ENCODE measurements around the gene GTF2H1.
A peak's percentile ranks its signal among the peaks of the same experiment; 100 is the strongest.

Gene GTF2H1

DNA sequence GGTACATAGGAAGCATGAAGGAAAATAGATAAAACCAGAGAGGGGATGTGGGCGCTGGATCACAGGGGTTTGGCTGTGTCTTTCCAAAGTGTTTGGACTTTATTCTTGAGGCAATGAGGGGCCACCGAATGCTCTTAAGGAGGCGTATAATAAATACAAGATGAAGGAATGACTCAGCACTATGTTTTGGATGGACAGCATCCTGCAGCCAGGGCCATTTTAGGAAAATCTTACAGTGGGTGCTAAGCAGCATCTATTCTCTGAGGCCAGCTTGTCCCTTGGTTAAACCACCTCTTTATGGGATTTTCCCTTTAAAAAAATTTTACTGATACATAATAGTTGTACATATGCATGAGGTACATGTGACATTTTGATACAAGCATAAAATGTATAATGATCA lies 67.7 kb downstream of the GTF2H1 start:
- no peak overlapping the region for H3K27ac ChIP-seq
- TF ChIP-seq, protein P1, sequence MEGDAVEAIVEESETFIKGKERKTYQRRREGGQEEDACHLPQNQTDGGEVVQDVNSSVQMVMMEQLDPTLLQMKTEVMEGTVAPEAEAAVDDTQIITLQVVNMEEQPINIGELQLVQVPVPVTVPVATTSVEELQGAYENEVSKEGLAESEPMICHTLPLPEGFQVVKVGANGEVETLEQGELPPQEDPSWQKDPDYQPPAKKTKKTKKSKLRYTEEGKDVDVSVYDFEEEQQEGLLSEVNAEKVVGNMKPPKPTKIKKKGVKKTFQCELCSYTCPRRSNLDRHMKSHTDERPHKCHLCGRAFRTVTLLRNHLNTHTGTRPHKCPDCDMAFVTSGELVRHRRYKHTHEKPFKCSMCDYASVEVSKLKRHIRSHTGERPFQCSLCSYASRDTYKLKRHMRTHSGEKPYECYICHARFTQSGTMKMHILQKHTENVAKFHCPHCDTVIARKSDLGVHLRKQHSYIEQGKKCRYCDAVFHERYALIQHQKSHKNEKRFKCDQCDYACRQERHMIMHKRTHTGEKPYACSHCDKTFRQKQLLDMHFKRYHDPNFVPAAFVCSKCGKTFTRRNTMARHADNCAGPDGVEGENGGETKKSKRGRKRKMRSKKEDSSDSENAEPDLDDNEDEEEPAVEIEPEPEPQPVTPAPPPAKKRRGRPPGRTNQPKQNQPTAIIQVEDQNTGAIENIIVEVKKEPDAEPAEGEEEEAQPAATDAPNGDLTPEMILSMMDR (IDR thresholded peaks at IDR 0.05): no peak
- no peak for TF ChIP-seq ZFX (IDR thresholded peaks at IDR 0.05; ENCODE audit: borderline replicate concordance)

DNA sequence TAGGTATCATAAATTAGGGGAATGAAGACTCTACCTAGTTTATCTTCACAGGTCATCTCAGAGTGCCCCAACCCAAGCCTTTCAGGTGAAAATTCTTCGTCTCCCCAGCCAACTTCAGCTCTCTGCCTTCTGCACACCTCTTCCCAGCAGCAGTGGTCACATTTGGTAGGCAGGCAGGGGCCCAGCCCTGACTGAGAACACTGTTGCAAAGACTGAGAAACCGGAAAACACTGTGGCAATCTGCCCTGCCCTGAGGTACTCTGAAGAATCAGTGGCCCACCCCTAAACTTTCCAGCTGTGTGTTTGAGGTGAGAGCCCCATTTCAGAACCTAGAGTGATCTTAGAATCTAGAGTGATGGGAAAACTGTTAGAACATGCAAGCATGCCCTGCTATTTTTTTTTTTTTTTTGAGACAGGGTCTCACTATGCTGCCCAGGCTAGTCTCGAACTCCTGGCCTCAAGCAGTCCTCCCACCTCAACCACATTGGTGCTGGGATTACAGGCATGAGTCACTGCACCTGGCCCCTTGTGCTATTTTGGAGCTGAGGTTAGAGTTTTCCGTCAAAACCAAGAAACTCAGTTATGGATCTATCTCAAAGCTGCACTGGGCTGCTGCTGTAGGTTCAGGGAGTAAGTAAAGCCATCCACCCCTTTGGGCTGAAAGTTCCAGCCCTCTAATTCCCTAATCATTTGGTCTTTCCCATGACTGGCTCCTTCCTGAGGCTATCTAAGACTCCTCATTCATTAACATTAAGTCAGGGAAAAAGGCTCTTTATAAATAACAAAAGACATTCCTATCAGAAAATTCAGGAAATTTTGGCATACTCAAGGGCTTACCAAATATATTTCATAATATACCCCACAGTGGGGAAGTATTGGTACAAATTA lies 70.3 kb downstream of the GTF2H1 start:
- H3K27ac ChIP-seq: peak overlapping the region; percentile 91; the same call in 1 of the 2 replicates
- no peak for TF ChIP-seq ZFX (IDR thresholded peaks at IDR 0.05; ENCODE audit: borderline replicate concordance)

DNA sequence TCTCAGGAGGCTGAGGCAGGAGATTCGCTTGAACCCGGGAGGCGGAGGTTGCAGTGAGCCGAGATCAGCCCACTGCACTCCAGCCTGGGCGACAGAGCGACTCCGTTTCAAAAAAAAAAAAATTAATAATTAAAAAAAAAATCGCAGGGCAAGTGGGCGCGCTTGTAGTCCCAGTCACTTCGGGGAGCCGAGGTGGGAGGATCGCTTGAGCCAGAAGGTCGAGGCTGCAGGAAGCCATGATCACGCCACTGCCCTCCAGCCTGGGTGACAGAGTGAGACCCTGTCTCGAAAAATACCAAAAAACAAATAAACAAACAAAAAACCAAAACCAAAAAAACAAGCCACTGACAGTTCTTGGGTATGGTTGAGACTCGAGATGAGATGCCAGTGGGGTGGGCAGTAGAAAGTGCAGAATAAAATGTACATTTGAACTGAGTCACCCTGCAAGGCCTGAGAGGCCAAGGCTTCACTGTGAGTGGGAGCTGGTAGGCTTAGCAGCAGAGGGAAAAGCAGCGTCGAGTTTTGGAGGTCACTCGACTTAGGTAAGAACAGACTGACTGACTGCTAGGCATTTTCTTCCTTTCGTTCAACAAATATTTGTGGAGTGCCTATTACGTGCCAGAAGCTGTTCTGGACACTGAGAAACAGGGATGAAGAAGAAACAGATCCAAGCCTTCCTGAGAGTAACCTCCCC lies 71.4 kb downstream of the GTF2H1 start:
- TF ChIP-seq, protein P1 (IDR thresholded peaks at IDR 0.05): no peak
- TF ChIP-seq ZFX (IDR thresholded peaks at IDR 0.05; ENCODE audit: borderline replicate concordance): no peak
- H3K27ac ChIP-seq: peak overlapping the region; percentile 91

DNA sequence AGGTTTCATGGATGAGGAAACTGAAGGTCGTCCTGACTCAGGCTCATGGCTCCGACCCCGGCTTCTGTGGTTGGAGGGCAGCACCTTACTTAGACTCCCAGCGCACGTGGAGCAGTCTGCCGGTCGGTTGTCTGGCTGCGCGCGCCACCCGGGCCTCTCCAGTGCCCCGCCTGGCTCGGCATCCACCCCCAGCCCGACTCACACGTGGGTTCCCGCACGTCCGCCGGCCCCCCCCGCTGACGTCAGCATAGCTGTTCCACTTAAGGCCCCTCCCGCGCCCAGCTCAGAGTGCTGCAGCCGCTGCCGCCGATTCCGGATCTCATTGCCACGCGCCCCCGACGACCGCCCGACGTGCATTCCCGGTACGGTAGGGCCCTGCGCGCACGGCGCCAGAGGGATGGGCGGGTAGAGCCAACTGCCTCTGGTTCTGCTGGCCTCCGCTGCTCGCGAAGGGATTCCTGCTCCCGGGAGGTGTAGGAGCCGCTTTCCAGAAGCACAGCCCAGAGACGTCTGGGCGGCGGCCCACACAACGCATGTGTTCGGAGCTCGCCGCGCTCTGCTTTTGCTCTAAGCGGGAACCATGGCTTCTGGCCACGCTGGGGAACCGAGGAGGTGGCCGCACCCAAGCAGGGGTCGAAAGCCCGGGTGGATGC lies 72.0 kb downstream of the GTF2H1 start, which contains the start of gene LDHA:
LDHA (plus strand) TSS at position 289 of the 653 bp plus-strand sequence. CDS start 2,280 bp downstream, outside the sequence.
- TF ChIP-seq, protein P1 (IDR thresholded peaks at IDR 0.05): no peak
- TF ChIP-seq ZFX (IDR thresholded peaks at IDR 0.05; ENCODE audit: borderline replicate concordance): no peak
- H3K27ac ChIP-seq: peak within 1 kb of the TSS; percentile 91

DNA sequence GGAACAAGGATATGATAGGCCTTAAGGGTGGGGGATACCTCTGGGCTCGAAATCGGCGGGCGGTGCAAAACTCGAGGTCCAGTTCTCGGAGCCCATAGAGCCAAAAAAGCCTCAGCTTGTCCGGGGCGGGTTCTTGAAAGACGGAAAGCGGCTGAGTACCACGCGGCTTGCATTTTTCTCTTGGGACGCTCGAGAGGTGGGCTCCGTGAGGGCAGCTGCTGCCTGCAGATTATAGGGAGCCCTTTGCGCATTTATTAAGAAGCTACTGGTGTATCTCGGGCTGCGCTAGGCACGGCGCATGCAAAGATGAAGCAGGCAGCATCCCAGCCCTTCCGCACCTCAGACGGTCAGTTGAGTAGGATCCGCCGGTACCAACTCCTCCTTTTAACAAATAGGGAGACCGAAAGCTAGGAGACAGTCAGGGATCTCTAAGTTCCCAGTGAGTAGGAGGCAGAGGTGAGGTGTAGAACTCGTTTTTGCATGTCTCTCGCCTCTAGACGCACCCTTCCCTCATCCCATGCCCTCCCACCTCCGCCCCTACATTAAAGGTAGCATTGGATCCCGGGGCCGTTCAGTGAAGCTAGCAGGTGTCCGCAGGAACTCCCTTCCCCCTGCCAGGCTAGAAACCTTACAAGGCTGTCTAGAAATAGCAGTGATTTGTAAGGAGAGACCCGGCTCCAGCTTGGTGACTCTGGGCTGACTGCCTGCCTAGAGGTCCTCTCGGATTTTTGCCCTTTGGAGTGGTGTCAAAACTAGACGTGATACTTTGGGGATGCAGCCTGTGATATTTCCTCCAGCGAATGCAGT lies 72.8 kb downstream of the GTF2H1 start:
- H3K27ac ChIP-seq: peak overlapping the region; percentile 91

DNA sequence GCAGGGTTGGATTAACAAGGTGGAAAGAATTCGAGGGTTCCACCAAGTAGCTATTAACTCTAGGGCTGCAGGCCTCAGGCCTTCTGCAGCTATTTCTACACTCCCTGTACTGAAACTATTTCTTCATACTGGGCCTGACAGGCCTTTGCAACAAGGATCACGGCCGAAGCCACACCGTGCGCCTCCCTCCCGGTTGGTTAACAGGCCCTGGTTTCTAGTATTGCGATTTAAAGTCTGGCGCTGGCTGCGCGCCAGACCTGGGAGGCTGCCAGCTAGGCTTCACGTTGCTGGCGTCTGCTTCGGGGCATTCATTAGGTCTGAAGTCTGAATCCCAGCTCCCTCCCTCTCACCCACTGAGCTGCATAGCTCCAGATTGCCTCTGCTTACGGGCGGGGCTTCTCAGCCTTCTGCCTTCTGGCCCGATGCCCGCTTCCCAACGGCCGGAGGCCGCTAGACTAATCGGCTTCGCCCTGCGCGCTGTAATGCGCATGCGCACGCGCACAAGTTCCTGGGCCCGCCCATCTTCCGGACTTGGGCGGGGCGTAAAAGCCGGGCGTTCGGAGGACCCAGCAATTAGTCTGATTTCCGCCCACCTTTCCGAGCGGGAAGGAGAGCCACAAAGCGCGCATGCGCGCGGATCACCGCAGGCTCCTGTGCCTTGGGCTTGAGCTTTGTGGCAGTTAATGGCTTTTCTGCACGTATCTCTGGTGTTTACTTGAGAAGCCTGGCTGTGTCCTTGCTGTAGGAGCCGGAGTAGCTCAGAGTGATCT lies 73.6 kb downstream of the GTF2H1 start:
- peak overlapping the region; percentile 91 for H3K27ac ChIP-seq
- TF ChIP-seq, protein P1 (IDR thresholded peaks at IDR 0.05): no peak
- TF ChIP-seq ZFX (IDR thresholded peaks at IDR 0.05; ENCODE audit: borderline replicate concordance): no peak

More for the DNA sequence above, 72.8 kb downstream of the GTF2H1 start:
- TF ChIP-seq, protein P1 (IDR thresholded peaks at IDR 0.05): no peak
- no peak for TF ChIP-seq ZFX (IDR thresholded peaks at IDR 0.05; ENCODE audit: borderline replicate concordance)

Data from 22Rv1 (cell line).